ENCODE measurements around the gene NXT2.
"Not testable (repeated sequence)": the region's sequence is repeated elsewhere in the genome, so short reads cannot be mapped to it uniquely, and the experiment has no call there.

NXT2 gene
- total RNA-seq, result 2.7 to 26.3 (median 14.7) reads per million in 9 experiments

DNA sequence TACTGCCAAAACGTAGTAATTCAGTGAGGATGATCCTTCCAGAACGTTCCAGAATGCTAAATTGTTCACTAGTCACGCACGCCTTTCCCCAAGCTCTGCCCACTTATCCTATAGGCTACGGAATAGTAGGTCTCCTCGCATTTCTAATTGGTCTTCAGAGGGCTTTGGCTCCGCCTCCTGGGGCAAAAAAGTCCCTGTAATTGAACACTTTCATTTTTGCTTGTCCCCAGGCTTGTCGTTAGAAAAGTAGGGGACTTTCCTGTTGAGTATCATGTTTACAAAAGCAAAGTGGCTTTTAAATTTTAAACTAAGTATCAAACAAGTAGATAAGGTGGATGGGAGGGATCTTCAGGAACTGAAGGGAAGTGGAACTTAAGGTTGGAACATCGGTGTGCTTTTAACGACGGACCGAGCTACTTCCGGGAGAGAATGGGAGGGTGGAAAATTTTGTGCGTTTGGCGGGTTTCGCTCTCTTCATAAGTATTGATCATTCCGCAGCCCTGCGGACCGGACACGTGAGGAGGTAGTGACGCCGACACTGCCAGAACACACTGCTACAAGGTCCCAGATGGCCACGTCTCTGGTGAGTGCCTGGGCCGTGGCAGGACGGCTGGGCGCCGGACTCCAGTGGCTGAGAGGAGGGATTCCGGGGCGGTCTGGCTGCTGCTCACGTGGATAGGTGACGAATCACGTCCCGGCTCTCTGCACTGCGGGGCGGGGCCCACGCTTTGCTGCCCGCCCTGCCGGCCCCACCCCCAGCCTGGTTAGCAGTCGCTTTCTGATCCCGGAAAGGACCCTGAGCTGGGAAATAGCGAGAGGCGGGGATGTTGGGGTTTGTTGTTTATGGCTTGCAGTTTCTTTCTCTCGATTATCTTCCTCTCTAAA lies at the start of gene NXT2:
NXT2 (plus strand) TSS at position 406 of the 885 bp plus-strand sequence; CDS start at position 569, 163 bp downstream.
- peak; percentile 74 to 77 (median 74) for DNase-seq
- H3K4me1 Mint-ChIP-seq (ENCODE audit: low read depth in 2 of 2), result peaks cover 0 to 5% of the 10 kb centered on the region in 2 donors
- peak within 1 kb of the TSS; percentile 98 to 99 for H3K4me3 Mint-ChIP-seq
- H3K27ac Mint-ChIP-seq, result peak within 1 kb of the TSS; percentile 97 to 98
- no peaks in the 10 kb centered on the region for H3K9me3 Mint-ChIP-seq
- peak; percentile 98 for ATAC-seq (replicated peaks)
- H3K27me3 Mint-ChIP-seq, result no peaks in the 10 kb centered on the region
- H3K36me3 Mint-ChIP-seq (ENCODE audit: insufficient read depth), result peaks cover 7% of the 10 kb centered on the region

DNA sequence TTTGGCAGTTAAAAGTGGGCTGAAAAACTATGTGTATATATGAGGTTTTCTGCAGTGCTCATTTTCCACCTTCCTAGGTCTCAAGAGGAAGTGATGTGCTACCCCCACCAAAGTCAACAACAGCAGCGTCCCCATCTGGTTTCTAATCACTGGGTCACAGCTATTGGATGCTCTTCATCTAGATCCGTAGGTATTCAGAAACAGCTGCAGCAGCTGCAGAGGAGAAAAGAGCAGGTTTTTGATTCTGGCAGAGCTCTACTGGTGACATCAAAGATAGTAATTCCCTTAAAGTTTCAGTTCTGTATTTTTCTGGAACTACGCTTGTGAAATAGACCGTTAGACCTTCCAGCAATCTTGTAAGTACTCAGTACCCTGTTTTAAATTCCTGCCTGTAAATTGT lies 49.0 kb upstream of the NXT2 start:
- no peak for ATAC-seq (replicated peaks)
- H3K36me3 Mint-ChIP-seq (ENCODE audit: insufficient read depth), result no peaks in the 10 kb centered on the region

DNA sequence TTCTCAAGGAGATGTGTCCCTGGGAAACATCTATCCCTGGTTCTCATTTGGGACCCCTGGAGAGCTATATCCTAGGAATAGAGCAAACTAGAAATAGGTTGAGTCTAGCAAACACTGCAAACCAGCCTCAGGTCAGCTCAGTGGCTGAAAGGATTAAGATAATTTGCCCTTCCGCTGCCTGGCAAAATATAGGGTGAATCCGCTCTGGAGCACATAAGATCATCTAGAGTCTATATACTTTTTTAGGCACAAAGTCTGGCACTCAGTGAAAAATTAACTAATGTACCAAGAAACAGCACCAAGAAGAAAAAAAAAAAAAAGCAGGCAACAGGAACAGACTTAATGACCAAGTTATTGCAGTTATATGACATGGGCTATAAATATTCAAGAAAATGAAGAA lies 47.5 kb upstream of the NXT2 start:
- Mint-ChIP-seq H3K27ac (no peak overlapping the region), H3K4me3 (no peak overlapping the region), H3K36me3 (ENCODE audit: insufficient read depth) (no peaks in the 10 kb centered on the region), H3K27me3 (peaks cover 0 to 16% of the 10 kb centered on the region in 2 donors), H3K4me1 (ENCODE audit: low read depth in 2 of 2) (no peaks in the 10 kb centered on the region), H3K9me3 (no peaks in the 10 kb centered on the region)
- no peak for DNase-seq
- ATAC-seq (replicated peaks), result no peak

More for the DNA sequence above, 49.0 kb upstream of the NXT2 start:
- no peaks in the 10 kb centered on the region for H3K9me3 Mint-ChIP-seq
- H3K27me3 Mint-ChIP-seq, result peaks cover 0 to 7% of the 10 kb centered on the region in 2 donors
- H3K27ac Mint-ChIP-seq, result no peak overlapping the region
- H3K4me3 Mint-ChIP-seq, result no peak overlapping the region
- no peaks in the 10 kb centered on the region for H3K4me1 Mint-ChIP-seq (ENCODE audit: low read depth in 2 of 2)
- DNase-seq, result no peak

DNA sequence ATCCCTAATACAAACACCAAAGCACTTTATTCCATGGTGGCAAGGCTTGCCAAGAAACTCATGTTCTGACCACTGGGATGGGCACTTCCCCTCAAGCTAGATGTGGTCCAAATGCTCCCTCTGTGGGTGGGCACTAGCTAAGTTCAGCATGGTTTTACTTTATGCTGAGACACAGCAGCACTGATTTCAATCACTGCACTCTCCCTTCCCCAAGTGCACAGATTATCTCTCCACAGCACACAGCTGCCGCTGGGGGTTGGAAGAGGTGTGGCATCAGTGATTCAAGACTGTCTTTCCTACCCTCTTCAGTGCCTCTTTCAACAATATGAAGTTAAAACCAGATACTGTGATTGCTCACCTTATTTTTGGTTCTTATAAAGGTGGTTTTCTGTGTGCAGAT lies 38.2 kb upstream of the NXT2 start:
- Mint-ChIP-seq H3K27ac (no peak overlapping the region), H3K36me3 (ENCODE audit: insufficient read depth) (no peaks in the 10 kb centered on the region), H3K4me3 (no peak overlapping the region), H3K9me3 (no peaks in the 10 kb centered on the region), H3K4me1 (ENCODE audit: low read depth in 2 of 2) (no peaks in the 10 kb centered on the region), H3K27me3 (peaks cover 9 to 26% of the 10 kb centered on the region in 2 donors)
- DNase-seq (no peak), ATAC-seq (replicated peaks) (no peak)

DNA sequence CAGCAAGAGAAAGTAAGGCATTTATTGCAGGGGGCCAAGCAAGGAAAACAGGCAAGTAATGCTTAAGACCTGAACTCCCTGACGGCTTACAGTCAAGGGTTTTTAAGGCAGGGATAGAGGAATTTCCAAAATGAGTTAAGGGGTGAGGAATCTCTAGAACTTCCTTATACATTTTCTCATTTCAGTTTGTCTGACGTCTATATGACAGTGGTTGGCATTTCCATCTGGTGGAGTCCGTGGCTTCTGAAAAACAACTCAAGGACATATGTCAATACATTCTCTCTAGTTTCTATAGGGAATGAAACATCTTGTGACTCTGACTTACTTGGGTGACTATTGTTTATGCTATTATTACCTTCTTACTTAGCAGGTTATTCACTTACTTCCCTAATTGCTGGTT lies 35.5 kb upstream of the NXT2 start:
- Mint-ChIP-seq H3K9me3 (no peaks in the 10 kb centered on the region), H3K4me3 (no peak overlapping the region), H3K27me3 (peaks cover 9 to 21% of the 10 kb centered on the region in 2 donors), H3K4me1 (ENCODE audit: low read depth in 2 of 2) (no peaks in the 10 kb centered on the region), H3K36me3 (ENCODE audit: insufficient read depth) (no peaks in the 10 kb centered on the region), H3K27ac (no peak overlapping the region)
- no peak for DNase-seq
- no peak for ATAC-seq (replicated peaks)

DNA sequence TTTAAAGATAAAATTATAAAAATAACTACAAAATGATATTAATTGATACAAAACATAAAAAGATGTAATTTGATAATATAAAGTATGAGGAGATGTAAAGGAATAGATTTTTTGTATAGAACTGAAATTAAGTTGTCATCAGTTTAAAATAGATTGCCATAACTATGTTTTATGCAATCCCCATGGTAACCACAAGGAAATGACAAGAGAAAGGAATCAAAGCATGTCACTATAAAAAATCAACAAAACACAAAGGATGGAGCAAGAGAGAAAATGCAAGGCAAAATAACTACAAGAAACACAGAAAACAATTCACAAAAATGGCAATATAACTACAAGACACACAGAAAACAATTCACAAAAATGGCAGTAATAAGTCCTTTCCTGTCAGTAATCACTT lies 27.7 kb upstream of the NXT2 start:
- H3K9me3 Mint-ChIP-seq, result no peaks in the 10 kb centered on the region
- H3K4me1 Mint-ChIP-seq (ENCODE audit: low read depth in 2 of 2), result no peaks in the 10 kb centered on the region
- ATAC-seq (replicated peaks) (no peak), DNase-seq (no peak)
- no peak overlapping the region for H3K27ac Mint-ChIP-seq
- no peak overlapping the region for H3K4me3 Mint-ChIP-seq
- no peaks in the 10 kb centered on the region for H3K36me3 Mint-ChIP-seq (ENCODE audit: insufficient read depth)
- H3K27me3 Mint-ChIP-seq, result peaks cover 43 to 47% of the 10 kb centered on the region in 2 donors

DNA sequence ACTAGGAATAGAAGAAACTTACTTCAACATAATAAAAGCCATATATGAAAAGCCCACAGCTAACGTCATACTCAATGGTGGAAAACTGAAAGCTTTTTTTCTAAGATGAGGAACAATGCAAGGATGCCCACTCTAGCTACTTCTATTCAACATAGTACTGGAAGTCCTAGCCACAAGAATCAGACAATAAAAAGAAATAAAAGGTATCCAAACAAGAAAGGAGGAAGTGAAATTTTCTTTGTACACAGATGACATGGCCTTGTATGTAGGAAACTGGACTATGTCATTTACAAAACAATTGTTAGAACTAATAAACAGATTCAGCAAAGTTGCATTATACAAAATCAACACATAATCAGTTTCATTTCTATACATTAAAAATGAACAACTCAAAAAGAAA lies 25.5 kb upstream of the NXT2 start:
- Mint-ChIP-seq H3K4me1 (ENCODE audit: low read depth in 2 of 2) (no peaks in the 10 kb centered on the region), H3K36me3 (ENCODE audit: insufficient read depth) (no peaks in the 10 kb centered on the region), H3K4me3 (no peak overlapping the region), H3K27me3 (peaks cover 43 to 51% of the 10 kb centered on the region in 2 donors), H3K9me3 (no peaks in the 10 kb centered on the region), H3K27ac (no peak overlapping the region)
- ATAC-seq (replicated peaks) (no peak), DNase-seq (no peak)

DNA sequence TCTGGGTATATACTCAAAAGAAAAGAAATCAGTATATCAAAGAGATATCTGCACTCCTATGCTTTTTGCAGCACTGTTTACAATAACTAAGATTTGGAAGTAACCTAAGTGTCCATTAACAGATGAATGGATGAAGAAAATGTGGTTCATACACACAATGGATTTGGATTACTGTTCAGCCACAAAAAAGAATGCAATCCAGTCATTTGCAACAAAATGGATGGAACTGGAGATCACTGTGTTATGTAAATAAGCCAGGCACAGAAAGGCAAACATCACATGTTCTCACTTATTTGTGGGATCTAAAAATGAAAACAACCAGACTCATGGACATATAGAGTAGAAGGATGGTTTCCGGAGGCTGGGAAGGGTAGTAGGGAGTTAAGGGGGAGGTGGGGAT lies 17.6 kb upstream of the NXT2 start:
- Mint-ChIP-seq H3K9me3 (no peaks in the 10 kb centered on the region), H3K27ac (no peak overlapping the region), H3K36me3 (ENCODE audit: insufficient read depth) (no peaks in the 10 kb centered on the region), H3K4me1 (ENCODE audit: low read depth in 2 of 2) (no peaks in the 10 kb centered on the region), H3K27me3 (peaks cover 17 to 34% of the 10 kb centered on the region in 2 donors), H3K4me3 (no peak overlapping the region)
- ATAC-seq (replicated peaks) (no peak), DNase-seq (no peak)

DNA sequence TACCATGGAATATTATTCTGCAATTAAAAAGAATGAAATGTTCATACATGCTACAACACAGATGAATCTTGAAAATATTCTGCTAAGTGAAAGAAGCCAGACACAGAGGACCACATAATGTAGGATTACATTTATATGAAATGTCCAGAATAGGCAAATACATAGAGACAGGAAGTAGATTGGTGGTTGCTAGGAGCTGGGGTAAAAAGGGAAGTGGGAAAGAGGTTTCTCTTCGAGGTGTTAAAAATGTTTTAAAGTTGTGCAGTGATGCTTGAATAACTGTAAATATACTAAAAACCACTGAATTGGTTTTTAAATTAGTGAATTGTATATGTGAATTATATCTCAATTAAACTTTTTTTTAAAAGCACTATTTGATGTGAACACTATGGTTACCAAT lies 3.6 kb upstream of the NXT2 start:
- Mint-ChIP-seq H3K27me3 (no peaks in the 10 kb centered on the region), H3K4me1 (ENCODE audit: low read depth in 2 of 2) (peaks cover 0 to 5% of the 10 kb centered on the region in 2 donors), H3K4me3 (no peak overlapping the region), H3K9me3 (no peaks in the 10 kb centered on the region), H3K36me3 (ENCODE audit: insufficient read depth) (peaks cover 7% of the 10 kb centered on the region), H3K27ac (no peak overlapping the region)
- no peak for ATAC-seq (replicated peaks)
- DNase-seq, result no peak

DNA sequence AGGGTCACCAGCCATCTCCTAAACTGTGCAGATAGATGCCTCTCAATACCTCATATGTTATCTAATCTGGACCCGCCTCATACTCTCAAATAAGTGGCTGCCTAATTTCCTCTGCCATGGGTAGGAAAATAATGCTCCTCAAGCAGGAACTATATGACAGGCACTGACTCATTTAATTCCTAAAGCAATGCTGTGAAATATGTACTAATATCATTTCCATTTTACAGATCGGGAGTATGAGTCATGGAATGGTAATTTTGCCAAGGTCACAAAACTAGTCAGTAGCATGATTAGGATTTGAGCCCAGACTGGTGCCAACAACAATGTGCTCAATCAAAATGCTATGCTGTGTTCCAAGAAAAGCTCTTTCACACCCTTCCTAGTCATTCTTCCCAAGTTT lies 3.0 kb upstream of the NXT2 start:
- H3K27ac Mint-ChIP-seq, result no peak overlapping the region
- ATAC-seq (replicated peaks) (no peak), DNase-seq (no peak)
- peaks cover 7% of the 10 kb centered on the region for H3K36me3 Mint-ChIP-seq (ENCODE audit: insufficient read depth)
- H3K27me3 Mint-ChIP-seq, result no peaks in the 10 kb centered on the region
- peaks cover 0 to 5% of the 10 kb centered on the region in 2 donors for H3K4me1 Mint-ChIP-seq (ENCODE audit: low read depth in 2 of 2)
- H3K9me3 Mint-ChIP-seq, result no peaks in the 10 kb centered on the region
- H3K4me3 Mint-ChIP-seq, result no peak overlapping the region

DNA sequence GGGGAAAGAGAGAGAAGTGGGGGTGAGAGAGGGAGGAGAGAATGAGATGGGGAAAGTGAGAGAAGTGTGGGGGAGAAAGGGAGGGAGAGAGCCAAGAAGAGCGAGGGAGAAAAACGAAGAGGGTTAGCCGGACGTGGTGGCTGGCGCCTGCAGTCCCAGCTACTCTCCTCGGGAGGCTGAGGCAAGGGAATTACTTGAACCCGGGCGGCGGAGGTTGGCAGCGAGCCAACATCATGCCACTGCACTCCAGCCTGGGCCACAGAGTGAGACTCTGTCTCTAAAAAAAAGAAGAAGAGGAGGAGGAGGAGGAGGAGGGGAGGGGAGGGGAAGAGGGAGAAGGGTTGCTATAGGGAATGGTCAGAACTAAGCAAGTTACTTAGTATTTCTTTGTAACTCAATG lies 1.7 kb upstream of the NXT2 start:
- Mint-ChIP-seq H3K27ac (no peak overlapping the region), H3K4me1 (ENCODE audit: low read depth in 2 of 2) (peaks cover 0 to 5% of the 10 kb centered on the region in 2 donors), H3K9me3 (no peaks in the 10 kb centered on the region), H3K27me3 (no peaks in the 10 kb centered on the region), H3K36me3 (ENCODE audit: insufficient read depth) (peaks cover 7% of the 10 kb centered on the region), H3K4me3 (peak overlapping the region in 1 of 2 donors; percentile 38)
- ATAC-seq (replicated peaks) (no peak), DNase-seq (no peak)

DNA sequence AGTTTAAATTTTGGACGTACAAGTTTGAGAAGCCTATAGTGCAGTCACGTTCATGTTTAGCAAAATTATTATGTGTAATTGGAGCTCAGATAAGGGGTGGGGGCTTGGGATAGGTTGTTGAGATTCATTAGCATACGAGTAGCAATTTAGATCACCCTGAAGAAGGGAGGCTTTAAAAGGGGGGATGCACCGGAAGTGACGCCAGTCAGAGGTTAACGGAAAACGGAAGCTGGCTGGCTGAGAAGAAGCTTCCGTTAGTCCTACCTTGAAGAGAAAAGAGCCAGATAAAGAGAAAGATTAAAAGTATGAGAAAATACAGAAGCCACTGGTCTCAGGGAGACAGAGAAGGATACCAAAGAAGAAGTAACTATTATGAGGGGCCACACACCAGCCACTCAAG lies 1.1 kb upstream of the NXT2 start:
- H3K36me3 Mint-ChIP-seq (ENCODE audit: insufficient read depth), result peaks cover 7% of the 10 kb centered on the region
- no peaks in the 10 kb centered on the region for H3K27me3 Mint-ChIP-seq
- DNase-seq, result no peak
- H3K9me3 Mint-ChIP-seq, result no peaks in the 10 kb centered on the region
- H3K27ac Mint-ChIP-seq, result no peak overlapping the region
- H3K4me1 Mint-ChIP-seq (ENCODE audit: low read depth in 2 of 2), result peaks cover 0 to 5% of the 10 kb centered on the region in 2 donors
- no peak for ATAC-seq (replicated peaks)
- H3K4me3 Mint-ChIP-seq, result peak overlapping the region; percentile 38 to 55

DNA sequence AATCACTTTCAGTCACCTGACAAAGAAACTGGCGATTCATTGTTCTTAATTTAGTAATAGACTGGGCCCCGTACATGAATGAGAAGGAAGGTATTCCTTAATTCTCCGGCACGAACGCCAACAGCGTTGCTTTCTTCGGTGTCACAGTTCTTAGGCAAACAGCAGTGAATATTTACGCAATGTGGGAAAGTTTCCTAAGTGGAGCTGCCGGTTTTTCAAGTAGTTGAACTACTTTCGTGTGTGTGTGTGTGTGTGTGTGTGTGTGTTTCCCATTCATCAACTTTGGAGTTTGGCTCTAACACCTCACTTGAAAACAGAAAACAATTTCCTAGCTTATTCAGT lies 651 bp downstream of the NXT2 start:
- ATAC-seq (replicated peaks) (no peak), DNase-seq (no peak)
- H3K4me1 Mint-ChIP-seq (ENCODE audit: low read depth in 2 of 2), result peaks cover 0 to 5% of the 10 kb centered on the region in 2 donors
- H3K27me3 Mint-ChIP-seq, result no peaks in the 10 kb centered on the region
- H3K9me3 Mint-ChIP-seq, result no peaks in the 10 kb centered on the region
- peaks cover 7% of the 10 kb centered on the region for H3K36me3 Mint-ChIP-seq (ENCODE audit: insufficient read depth)
- H3K27ac Mint-ChIP-seq, result peak overlapping the region; percentile 97 to 98
- peak overlapping the region; percentile 98 to 99 for H3K4me3 Mint-ChIP-seq

DNA sequence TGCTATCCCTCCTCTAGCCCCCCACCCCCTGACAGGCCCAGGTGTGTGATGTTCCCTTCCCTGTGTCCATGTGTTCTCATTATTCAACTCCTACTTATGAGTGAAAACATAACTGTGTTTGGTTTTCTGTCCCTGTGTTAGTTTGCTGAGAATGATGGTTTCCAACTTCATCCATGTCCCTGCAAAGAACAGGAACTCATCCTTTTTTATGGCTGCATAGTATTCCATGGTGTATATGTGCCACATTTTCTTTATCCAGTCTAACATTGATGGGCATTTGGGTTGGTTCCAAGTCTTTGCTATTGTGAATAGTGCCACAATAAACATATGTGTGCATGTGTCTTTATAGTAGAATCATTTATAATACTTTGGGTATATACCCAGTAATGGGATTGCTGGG lies 2.4 kb downstream of the NXT2 start:
- H3K9me3 Mint-ChIP-seq; H3K4me3 Mint-ChIP-seq; H3K4me1 Mint-ChIP-seq (ENCODE audit: low read depth in 2 of 2); ATAC-seq (replicated peaks); DNase-seq; H3K27me3 Mint-ChIP-seq; H3K36me3 Mint-ChIP-seq (ENCODE audit: insufficient read depth); H3K27ac Mint-ChIP-seq: not testable (repeated sequence)
